Measurements from ENCODE around the gene FSTL1. TPM values are rescaled to one million over a fixed set of nuclear protein-coding genes. Genes with fewer than 3 reads are reported as not detected.

Gene FSTL1
- total RNA-seq, 2 donors from 2014 or later: 20.4 to 81.8 TPM

GRCh38 chr3:120449701-120450599 is 842 bp downstream of the FSTL1 start:
- H3K27ac ChIP-seq: peak overlapping the region; percentile 73
- peaks cover 7% of the 10 kb centered on the region for H3K4me1 ChIP-seq
- H3K27me3 ChIP-seq: peaks cover 6% of the 10 kb centered on the region
- no peaks in the 10 kb centered on the region for H3K9me3 ChIP-seq
- TF ChIP-seq, protein P1, sequence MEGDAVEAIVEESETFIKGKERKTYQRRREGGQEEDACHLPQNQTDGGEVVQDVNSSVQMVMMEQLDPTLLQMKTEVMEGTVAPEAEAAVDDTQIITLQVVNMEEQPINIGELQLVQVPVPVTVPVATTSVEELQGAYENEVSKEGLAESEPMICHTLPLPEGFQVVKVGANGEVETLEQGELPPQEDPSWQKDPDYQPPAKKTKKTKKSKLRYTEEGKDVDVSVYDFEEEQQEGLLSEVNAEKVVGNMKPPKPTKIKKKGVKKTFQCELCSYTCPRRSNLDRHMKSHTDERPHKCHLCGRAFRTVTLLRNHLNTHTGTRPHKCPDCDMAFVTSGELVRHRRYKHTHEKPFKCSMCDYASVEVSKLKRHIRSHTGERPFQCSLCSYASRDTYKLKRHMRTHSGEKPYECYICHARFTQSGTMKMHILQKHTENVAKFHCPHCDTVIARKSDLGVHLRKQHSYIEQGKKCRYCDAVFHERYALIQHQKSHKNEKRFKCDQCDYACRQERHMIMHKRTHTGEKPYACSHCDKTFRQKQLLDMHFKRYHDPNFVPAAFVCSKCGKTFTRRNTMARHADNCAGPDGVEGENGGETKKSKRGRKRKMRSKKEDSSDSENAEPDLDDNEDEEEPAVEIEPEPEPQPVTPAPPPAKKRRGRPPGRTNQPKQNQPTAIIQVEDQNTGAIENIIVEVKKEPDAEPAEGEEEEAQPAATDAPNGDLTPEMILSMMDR (IDR thresholded peaks at IDR 0.05): no peak
- DNase-seq: peak; percentile 26
- peak overlapping the region; percentile 77 to 82 for H3K9ac ChIP-seq (ENCODE audit: low read depth in 2 of 2, low read length in 2 of 2)
- H3K36me3 ChIP-seq: no peaks in the 10 kb centered on the region
- intact Hi-C loops (cut with DNase I): no loop called here
- peak overlapping the region; percentile 73 for H3K4me3 ChIP-seq

- Histone ChIP-seq H3K27ac (peak overlapping the region; percentile 73), H3K27me3 (peaks cover 6% of the 10 kb centered on the region), H3K9me3 (no peaks in the 10 kb centered on the region), H3K4me3 (peak overlapping the region; percentile 73), H3K4me1 (peaks cover 7% of the 10 kb centered on the region), H3K36me3 (no peaks in the 10 kb centered on the region), H3K9ac (ENCODE audit: low read depth in 2 of 2, low read length in 2 of 2) (peak overlapping the region; percentile 47 to 77)
- TF ChIP-seq, protein P1 (IDR thresholded peaks at IDR 0.05): no peak
- intact Hi-C loops (cut with DNase I): no loop called here
- DNase-seq: no peak
Measured at GRCh38 chr3:120449251-120449650, 1.5 kb downstream of the FSTL1 start.

DNA sequence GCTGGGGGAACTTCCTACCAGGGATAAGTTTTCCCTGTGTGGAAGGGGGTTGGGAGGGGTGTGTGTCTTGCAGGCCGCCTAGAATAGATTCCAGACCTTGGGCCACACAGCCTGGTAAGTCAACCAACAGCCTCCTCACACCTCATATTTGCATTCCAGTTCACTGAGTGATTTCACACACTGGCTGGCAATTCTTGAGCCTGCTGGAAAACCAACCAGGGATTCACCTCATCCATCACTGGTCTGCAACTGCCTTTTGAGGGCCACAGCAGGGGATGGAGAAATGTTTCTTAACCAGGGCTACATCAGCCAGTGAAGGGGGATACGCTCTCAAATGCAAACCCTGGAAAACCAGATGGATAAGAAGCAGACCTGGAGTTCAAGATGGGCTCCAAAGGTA is 2.0 kb downstream of the FSTL1 start:
- Histone ChIP-seq H3K27me3 (peaks cover 6% of the 10 kb centered on the region), H3K27ac (peak overlapping the region; percentile 73), H3K9me3 (no peaks in the 10 kb centered on the region), H3K36me3 (no peaks in the 10 kb centered on the region), H3K4me1 (peaks cover 7% of the 10 kb centered on the region), H3K9ac (ENCODE audit: low read depth in 2 of 2, low read length in 2 of 2) (peak overlapping the region in 1 of 2 donors; percentile 47), H3K4me3 (peak overlapping the region; percentile 73)
- intact Hi-C loops (cut with DNase I): no loop called here
- TF ChIP-seq, protein P1 (IDR thresholded peaks at IDR 0.05): no peak
- no peak for DNase-seq

- TF ChIP-seq, protein P1 (IDR thresholded peaks at IDR 0.05): no peak
- DNase-seq: no peak
- Histone ChIP-seq H3K4me3 (no peak overlapping the region), H3K9me3 (no peaks in the 10 kb centered on the region), H3K27ac (no peak overlapping the region), H3K27me3 (peaks cover 6% of the 10 kb centered on the region), H3K4me1 (peaks cover 7% of the 10 kb centered on the region), H3K36me3 (no peaks in the 10 kb centered on the region), H3K9ac (ENCODE audit: low read depth in 2 of 2, low read length in 2 of 2) (no peak overlapping the region)
- intact Hi-C loops (cut with DNase I): no loop called here
Measured at GRCh38 chr3:120446891-120447668, 3.7 kb downstream of the FSTL1 start.

DNA sequence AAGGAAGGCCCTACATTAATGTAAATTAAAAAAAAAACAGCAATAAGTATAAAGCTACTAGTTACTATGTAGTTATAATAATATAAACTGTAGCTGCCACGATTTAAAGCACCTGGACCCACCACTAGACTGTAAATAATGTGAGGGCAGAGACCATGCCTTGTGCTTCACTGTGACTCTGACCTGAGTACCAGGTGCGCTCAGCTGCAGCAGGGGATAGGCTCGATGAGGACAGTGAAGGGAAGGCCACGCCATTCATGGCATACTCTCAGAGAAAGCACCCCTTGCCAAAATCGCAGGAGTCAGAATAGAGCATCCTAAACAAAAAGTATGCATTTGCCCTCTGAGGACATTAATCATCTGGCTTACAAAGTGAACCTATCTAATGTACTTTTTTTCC is 5.1 kb downstream of the FSTL1 start:
- no peaks in the 10 kb centered on the region for H3K36me3 ChIP-seq
- no peak for DNase-seq
- H3K9me3 ChIP-seq: no peaks in the 10 kb centered on the region
- TF ChIP-seq, protein P1 (IDR thresholded peaks at IDR 0.05): no peak
- intact Hi-C loops (cut with DNase I): no loop called here
- no peaks in the 10 kb centered on the region for H3K27me3 ChIP-seq
- H3K27ac ChIP-seq: no peak overlapping the region
- no peak overlapping the region for H3K4me3 ChIP-seq
- H3K9ac ChIP-seq (ENCODE audit: low read depth in 2 of 2, low read length in 2 of 2): no peak overlapping the region
- H3K4me1 ChIP-seq: peaks cover 7% of the 10 kb centered on the region

Measured in colonic mucosa (tissue), 4 donors.